Type B pancreatic cell (in vitro differentiated cells): ENCODE results near the gene SESN2. TPM values are rescaled to one million over a fixed set of nuclear protein-coding genes. Genes with fewer than 3 reads are reported as not detected.
"Not testable (repeated sequence)": the region's sequence is repeated elsewhere in the genome, so short reads cannot be mapped to it uniquely, and the experiment has no call there.

Experiments used
- DNase-seq: peaks from one replicate; pipeline ENCODE4 v3.0.0; 2021; ENCODE audit warnings: mixed read lengths; ENCODE audit not compliant: unreplicated experiment; ENCODE audit errors: extremely low spot score
- H3K27ac Mint-ChIP-seq: 2 replicates; pipeline ENCODE4 v1.8.0; 2021; ENCODE audit warnings: mild to moderate bottlenecking, mixed read lengths
- H3K27me3 Mint-ChIP-seq: 2 replicates; pipeline ENCODE4 v1.8.0; 2021; ENCODE audit warnings: mixed read lengths
- H3K36me3 Mint-ChIP-seq: 2 replicates; pipeline ENCODE4 v1.8.0; 2021; ENCODE audit warnings: mixed read lengths
- H3K4me1 Mint-ChIP-seq: one replicate; pipeline ENCODE4 v1.8.0; 2021; ENCODE audit warnings: mixed read lengths; ENCODE audit not compliant: unreplicated experiment
- H3K4me3 Mint-ChIP-seq: 2 replicates; pipeline ENCODE4 v1.8.0; 2021; ENCODE audit warnings: mild to moderate bottlenecking, mixed read lengths
- H3K9me3 Mint-ChIP-seq: 2 replicates; pipeline ENCODE4 v1.8.0; 2021; ENCODE audit warnings: mixed read lengths
- CTCF ChIP-seq: fragments of 200-600 bp; sonication (generic); conservative IDR thresholded peaks from 2 replicates; pipeline ENCODE4 v1.5.0; 2021; ENCODE audit warnings: antibody characterized with exemption, mild to moderate bottlenecking
- total RNA-seq: library from RNA; stranded (reverse); gene quantifications from 2 replicates; pipeline ENCODE4 v1.2.1, GENCODE V29; 2021; ENCODE audit warnings: low replicate concordance

SESN2 gene
- total RNA-seq, 1 donor from 2014 or later, result 21.5 TPM

GRCh38 chr1:28326515-28326914 lies 67.2 kb downstream of the SESN2 start:
- Mint-ChIP-seq H3K9me3 (peaks cover 4% of the 10 kb centered on the region), H3K27ac (no peak overlapping the region), H3K4me3 (no peak overlapping the region), H3K4me1 (peaks cover 16% of the 10 kb centered on the region), H3K36me3 (peaks cover 3% of the 10 kb centered on the region), H3K27me3 (no peaks in the 10 kb centered on the region)
- DNase-seq, result no peak
- no peak for TF ChIP-seq CTCF

DNA sequence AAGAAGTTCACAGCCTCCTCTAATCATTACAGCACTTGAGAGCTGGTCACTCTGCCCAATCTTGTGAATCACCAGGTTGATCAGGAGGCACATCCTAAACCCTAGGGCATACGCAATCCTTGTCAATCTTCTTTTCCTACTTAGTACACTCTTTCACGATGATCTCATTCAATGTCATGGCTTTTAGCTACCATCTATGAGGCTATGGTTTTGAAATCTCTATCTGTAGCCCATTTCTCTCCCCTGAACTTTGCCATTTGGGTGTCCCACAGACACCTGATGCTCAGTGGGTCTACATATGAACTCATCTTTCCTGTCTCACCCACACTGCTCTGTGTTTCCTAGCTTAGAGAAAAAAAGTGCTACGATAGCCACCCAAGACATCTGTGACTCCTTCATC lies 67.7 kb downstream of the SESN2 start:
- Mint-ChIP-seq H3K27ac (peak overlapping the region; percentile 29), H3K36me3 (peaks cover 3% of the 10 kb centered on the region), H3K27me3 (no peaks in the 10 kb centered on the region), H3K9me3 (peaks cover 4% of the 10 kb centered on the region), H3K4me3 (peak overlapping the region; percentile 7), H3K4me1 (peaks cover 16% of the 10 kb centered on the region)
- TF ChIP-seq CTCF, result no peak
- no peak for DNase-seq

DNA sequence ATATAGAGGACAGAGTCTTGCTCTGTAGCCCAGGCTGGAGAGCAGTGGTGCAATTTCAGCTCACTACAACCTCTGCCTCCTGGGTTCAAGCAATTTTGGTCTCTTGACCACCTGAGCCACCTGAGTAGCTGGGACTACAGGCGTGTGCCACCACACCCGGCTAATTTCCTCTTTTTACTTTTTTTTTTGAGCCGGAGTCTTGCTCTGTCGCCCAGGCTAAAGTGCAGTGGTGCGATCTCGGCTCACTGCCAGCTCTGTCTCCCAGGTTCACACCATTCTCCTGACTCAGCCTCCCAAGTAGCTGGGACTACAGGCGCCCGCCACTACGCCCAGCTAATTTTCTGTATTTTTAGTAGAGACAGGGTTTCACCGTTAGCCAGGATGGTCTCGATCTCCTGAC lies 68.1 kb downstream of the SESN2 start:
- H3K4me3 Mint-ChIP-seq, H3K9me3 Mint-ChIP-seq, DNase-seq, H3K36me3 Mint-ChIP-seq, H3K27me3 Mint-ChIP-seq: not testable (repeated sequence)
- Mint-ChIP-seq H3K4me1 (peaks cover 16% of the 10 kb centered on the region), H3K27ac (peak overlapping the region; percentile 29)

- DNase-seq, result no peak
- no peaks in the 10 kb centered on the region for H3K27me3 Mint-ChIP-seq
- H3K36me3 Mint-ChIP-seq, result peaks cover 12% of the 10 kb centered on the region
- peaks cover 16% of the 10 kb centered on the region for H3K4me1 Mint-ChIP-seq
- H3K27ac Mint-ChIP-seq, result peak overlapping the region; percentile 98
- H3K4me3 Mint-ChIP-seq, result peak overlapping the region; percentile 98
- no peak for TF ChIP-seq CTCF
- H3K9me3 Mint-ChIP-seq, result peaks cover 4% of the 10 kb centered on the region
Observed at GRCh38 chr1:28328228-28328648, 68.9 kb downstream of the SESN2 start.

- peaks cover 16% of the 10 kb centered on the region for H3K4me1 Mint-ChIP-seq
- H3K9me3 Mint-ChIP-seq, result peaks cover 4% of the 10 kb centered on the region
- TF ChIP-seq CTCF, result peak; percentile 60
- no peak for DNase-seq
- peak overlapping the region; percentile 98 for H3K27ac Mint-ChIP-seq
- H3K27me3 Mint-ChIP-seq, result no peaks in the 10 kb centered on the region
- peak overlapping the region; percentile 98 for H3K4me3 Mint-ChIP-seq
- peaks cover 13% of the 10 kb centered on the region for H3K36me3 Mint-ChIP-seq
Observed at GRCh38 chr1:28329395-28330153, 70.3 kb downstream of the SESN2 start.

Other genes starting within 250 kb of the SESN2 start
- 26.6 and 35.4 TPM in 2 replicates for gene EYA3, start 170.9 kb upstream of the SESN2 start, total RNA-seq
- 0.48 and 0.95 TPM in 2 replicates for gene PTAFR, start 82.8 kb upstream of the SESN2 start, total RNA-seq
- 60.3 and 90.2 TPM in 2 replicates for gene DNAJC8, start 26.5 kb upstream of the SESN2 start, total RNA-seq
- gene ATP5IF1, start 23.4 kb upstream of the SESN2 start, total RNA-seq, result 143 and 144 TPM in 2 replicates
- 12.4 and 17.8 TPM in 2 replicates for gene MED18, start 69.5 kb downstream of the SESN2 start, total RNA-seq
- 40.3 and 50.3 TPM in 2 replicates for gene PHACTR4, start 110.2 kb downstream of the SESN2 start, total RNA-seq
- 38.8 and 46.5 TPM in 2 replicates for gene RCC1, start 246.5 kb downstream of the SESN2 start, total RNA-seq